Inflammatory macrophage treated with lipopolysaccharide for 1 hour (primary cell): Measurements from ENCODE around the gene IGFBP4.

ENCODE experiments used
- DNase-seq, 2 donors: peaks; one replicate each; pipeline ENCODE4 v3.0.0-alpha.2; 2020 to 2022

Gene IGFBP4

GRCh38 chr17:40493697-40494096, 50.4 kb downstream of the IGFBP4 start:
- DNase-seq, result no peak

DNA sequence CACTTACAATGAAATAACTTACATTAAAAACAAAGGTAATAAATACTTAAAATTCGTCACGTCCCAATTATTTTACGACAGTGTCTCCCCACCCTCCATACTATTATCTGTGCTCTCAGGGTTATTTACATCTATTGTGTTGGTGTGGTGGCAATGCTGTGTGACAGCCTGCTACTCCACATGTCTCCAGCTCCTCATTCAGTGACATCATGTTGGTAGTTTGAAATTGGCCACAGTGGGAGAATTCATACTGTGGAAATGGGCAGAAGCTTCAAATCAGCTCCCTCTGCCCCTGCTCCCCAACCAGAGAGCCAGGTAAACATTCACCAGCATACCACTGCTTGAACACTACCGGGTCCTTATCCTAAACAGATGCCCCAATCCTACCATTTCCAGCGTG, 51.9 kb downstream of the IGFBP4 start:
- DNase-seq, result no peak

- no peak for DNase-seq
These were observed 52.9 kb downstream of the IGFBP4 start for GRCh38 chr17:40496170-40496569.

- no peak for DNase-seq
These were observed 53.6 kb downstream of the IGFBP4 start for GRCh38 chr17:40496634-40497420.

DNA sequence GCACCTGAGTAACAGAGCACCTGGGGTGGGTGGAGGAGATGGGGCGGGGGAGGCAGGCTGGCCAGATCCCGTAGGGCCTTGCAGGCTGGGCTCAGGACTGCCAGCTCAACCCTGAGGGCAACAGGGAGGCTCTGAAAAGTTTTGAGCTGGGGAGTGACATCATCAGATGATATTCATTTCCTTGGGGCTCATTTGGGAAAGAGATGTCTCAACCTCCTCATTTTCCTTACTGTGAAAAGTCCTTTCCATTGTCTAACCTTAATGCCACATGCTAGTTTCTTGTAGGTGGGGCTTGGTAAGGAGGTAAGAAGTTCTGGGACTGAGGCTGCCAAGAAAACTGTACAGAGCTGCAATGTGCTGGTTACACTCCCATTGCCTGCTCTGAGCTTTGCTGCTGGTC, 54.4 kb downstream of the IGFBP4 start:
- DNase-seq, result no peak

- no peak for DNase-seq
These were observed 55.2 kb downstream of the IGFBP4 start for GRCh38 chr17:40498281-40499084.

DNA sequence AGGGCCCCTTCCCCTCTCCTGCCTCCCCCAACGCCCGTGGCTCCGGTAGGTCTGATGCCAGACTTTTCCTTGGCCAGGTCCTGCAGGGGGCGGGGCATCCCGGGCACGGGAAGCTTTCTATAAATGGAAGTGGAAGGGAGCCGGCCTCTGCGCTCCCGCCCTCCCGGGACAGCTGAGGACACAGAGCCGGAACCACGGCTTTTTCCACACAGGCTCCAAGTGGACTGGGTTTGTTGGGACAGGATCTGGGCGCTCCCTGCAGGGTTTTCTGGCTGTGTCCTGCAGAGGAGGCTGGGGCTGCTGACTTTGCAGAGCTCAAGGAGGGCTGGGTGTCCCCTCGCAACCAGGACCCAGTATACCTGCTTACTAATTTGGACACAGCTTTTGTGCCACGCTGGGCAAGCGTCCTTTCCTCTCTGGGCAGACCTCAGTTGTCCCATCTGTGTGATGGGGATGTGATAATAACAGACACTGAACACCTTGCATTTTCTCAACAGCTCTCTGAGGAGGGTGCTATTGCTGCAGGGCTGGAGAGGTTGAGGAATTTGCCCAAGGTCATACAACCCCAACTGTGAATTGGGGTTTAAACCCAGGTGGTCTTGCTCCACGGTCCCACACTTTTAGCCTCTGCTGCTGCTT, 56.4 kb downstream of the IGFBP4 start:
- DNase-seq, result no peak

DNA sequence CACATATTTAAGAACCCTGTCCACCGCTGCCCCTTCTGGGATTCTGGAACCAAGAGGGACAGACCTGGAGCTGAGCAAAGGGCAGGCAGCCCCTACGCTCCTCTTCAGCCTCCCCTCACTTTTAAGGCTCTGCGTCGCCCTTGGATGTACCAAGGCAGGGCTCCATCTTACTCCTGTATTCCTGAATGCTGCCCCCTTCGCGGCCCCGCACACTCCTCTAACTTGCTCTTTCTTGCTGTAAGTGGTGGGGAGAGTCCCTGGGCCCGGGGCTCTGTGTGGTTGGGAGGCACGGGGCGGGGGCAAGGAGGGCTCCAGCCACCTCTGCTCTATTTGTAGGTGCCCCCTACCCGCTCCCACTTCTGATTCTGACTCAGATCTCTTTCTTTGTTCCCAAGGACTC, 56.9 kb downstream of the IGFBP4 start:
- no peak for DNase-seq

GRCh38 chr17:40500709-40501108, 57.5 kb downstream of the IGFBP4 start:
- DNase-seq, result no peak

GRCh38 chr17:40501499-40501911, 58.3 kb downstream of the IGFBP4 start, which contains the start of gene TNS4:
TSS of gene TNS4 (minus strand) at chr17:40501623. CDS start at chr17:40496425, 5,198 bp downstream.
- DNase-seq, result no peak

DNA sequence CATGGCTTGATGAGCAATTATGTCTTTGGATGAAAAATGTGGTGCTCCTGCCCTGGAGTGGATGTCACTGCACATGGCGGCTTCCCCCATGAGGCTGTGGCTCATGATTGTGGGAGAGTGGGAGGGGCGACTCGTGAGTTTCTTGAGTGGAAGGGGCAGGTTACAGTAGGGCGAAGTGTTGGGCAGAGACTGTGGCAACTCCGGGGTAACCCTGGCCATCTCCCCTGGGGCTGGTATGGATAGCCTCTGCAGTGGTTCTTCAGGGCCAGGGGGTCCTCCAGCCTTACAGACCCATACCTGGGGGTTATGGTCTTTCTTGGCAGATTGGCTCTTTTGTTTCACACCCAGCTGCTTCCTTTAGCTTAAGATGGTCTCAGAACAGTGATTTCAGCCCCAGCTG, 59.5 kb downstream of the IGFBP4 start:
- DNase-seq, result no peak

DNA sequence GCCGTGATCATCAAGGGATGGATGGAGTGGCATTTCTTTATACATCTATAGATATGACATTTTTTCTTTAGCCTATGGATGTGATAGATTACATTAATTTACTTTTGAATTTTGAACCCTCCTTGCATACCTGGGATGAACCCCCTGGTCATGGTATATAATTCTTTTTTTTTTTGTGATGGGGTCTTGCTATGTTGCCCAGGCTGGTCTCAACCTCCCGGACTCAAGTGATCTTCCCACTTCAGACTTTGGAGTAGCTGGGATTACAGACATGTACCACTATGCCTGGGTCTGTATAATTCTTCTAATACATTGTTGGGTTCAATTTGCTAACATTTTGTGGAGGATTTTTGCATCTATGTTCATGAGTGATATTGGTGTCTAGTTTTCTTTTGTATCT, 59.9 kb downstream of the IGFBP4 start:
- DNase-seq, result no peak

DNA sequence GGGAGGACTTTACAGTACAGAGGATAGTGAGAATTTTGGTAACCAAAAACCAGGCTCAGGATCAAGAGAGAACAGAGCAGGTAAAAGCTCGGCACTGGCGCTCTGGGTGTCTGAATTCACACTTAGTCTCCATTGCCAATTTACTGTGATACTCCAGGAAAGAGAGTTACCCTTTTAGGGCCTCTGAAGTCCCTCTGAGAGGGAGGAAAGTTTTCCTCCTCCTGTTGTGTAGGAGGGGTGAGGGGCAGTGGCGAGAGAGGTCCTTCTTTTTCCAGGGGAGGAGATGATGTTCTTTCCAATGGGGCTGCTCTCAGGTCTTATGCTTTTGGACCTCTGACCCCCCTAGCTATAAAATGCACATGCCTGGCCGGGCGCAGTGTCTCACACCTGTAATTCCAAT, 63.5 kb downstream of the IGFBP4 start:
- DNase-seq, result no peak
